HG02840 (cell line): Measurements from ENCODE around the gene HLCS.

Experiments
- ATAC-seq: cut with Tn5 transposase; IDR thresholded peaks from one replicate; pipeline ENCODE4 v1.9.1; 2021; ENCODE audit warnings: mild to moderate bottlenecking, moderate library complexity, moderate number of reproducible peaks; ENCODE audit not compliant: unreplicated experiment, low FRiP score

Gene HLCS

DNA sequence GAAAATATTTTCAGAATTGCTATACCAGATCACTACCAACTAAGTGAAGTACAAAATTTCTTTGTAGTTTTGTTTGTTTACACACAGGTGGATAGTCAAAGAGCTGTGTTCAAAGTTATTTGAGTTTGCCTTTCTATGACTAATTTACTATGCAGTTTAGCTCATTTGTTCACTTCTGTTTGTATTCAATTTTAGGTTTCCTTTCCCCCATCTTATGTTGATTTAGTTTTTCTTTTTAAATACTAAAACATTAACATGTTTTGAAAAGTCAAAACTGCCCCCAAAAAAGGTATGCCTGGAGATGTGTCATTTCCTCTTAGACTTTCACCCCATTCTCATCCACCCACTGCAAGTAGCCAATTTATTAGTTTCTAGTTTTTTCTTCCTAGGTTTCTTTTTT, 21.4 kb upstream of the HLCS start:
- no peak for ATAC-seq

DNA sequence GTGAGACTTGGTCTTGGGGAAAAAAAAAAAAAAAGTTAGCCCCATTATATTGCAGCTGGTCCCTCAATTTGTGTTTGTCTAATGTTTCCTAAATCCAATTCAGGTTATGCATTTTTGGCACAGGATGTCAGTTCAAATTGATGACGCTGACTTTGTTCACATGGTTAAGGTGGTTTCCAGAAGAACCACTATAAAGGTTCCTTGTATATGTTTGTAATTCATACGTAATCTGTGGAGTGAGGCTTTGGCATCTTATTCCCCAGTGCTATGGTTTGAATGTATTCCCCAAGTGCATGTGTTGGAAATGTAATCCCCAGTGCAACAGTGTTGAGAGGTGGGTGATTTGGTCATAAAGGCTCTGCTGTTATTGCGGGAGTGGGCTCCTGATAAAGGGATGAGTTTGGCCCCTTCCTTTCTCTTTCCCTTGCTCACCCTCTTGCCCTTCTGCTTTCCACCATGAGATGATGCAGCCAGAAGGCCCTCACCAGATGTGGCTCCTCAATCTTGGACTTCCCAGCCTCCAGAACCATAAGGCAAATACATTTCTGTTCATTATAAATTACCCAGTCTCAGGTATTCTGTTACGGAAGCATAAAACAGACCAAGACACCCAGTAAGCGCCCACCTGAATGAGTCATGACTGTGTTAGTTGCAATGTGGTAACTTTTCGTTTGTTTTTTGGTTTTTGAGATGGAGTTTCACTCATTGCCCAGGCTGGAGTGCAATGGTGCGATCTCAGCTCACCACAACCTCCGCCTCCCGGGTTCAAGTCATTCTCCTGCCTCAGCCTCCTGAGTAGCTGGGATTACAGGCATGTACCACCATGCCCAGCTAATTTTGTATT, 19.5 kb upstream of the HLCS start:
- ATAC-seq: no peak

DNA sequence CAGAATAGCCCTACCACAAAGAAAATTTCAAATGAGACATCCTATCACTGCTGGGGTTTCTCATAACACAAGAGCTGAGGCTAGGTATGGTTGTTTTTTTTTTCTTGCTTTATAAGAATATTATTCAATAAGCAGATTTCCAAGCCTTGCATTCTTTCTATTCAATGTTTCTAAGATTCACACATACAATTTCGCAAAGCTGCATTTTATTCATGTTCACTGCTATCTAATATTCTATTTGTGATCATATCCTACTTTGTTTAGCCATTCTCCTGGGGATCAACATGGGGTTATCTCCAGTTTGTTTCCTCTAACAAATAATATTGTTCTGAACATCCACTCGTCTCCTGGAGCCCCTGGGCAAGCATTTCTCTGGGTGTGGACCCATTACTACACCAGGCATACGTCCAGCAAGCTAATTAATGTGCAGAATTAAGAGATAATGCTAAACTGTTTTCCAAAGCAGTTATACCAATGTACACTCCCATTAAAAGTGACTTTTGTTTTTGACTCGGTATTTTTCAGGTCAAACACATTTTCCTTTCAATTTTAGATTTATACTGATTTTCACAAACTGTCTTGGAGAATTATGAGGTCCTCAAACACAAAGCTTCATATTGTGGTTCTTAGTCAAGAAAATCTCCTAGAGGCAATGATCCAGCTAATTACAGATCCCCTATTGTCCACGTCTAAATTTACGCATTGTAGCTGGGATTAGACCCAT, 15.7 kb upstream of the HLCS start:
- no peak for ATAC-seq

DNA sequence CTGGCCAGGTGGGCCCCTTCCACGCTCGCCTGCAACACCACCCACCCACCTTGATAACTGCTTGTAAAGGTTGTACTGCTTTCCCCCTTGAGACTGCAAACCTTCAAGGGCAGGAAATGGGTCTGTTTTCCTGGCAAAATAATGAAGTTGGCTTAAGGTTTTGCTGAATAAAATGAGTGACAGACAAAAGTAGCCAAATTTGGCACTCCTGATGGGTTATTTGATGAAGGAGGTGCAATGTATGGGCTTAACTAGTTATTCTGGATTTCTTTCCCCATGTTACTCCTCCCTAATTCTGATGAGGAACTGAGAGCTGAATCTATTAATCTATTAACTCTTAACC, 14.6 kb upstream of the HLCS start:
- ATAC-seq: no peak

DNA sequence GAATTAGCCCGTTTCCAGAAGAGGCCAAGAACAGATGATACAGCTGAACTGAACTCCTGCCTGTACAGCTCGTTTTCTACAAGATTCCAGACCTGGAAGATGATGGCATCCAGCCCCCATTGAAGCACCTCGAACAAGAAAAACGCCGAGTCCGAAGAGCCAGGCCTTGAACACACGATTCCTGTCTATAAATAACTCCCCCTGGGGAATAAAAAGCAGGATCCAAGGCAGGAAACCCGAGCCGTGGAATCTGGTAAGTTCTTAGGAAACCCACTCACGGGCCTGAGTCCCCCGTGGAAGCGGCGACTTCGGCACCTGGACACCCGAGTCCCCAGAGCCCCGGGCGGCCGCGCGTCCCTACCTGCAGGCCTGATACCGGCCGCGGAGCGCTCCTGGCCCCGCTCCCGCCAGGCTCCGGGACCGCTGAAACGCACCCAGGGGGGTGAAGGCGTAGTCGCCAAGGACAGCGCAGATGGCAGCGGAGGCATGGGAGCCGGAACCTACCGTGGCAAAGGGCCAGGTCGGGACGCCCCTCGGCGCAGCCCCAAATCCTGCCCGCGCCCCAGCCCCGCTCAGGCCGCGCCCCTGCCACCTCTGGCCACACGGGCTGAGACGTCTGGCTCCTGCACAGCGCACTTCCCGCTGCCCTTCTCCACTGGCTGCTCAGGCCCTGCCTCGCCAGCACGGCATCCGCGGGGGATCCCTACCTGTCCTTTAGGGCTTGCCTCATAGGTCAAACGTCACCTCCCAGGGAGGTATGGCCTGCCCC, 14.0 kb upstream of the HLCS start:
- ATAC-seq: no peak

DNA sequence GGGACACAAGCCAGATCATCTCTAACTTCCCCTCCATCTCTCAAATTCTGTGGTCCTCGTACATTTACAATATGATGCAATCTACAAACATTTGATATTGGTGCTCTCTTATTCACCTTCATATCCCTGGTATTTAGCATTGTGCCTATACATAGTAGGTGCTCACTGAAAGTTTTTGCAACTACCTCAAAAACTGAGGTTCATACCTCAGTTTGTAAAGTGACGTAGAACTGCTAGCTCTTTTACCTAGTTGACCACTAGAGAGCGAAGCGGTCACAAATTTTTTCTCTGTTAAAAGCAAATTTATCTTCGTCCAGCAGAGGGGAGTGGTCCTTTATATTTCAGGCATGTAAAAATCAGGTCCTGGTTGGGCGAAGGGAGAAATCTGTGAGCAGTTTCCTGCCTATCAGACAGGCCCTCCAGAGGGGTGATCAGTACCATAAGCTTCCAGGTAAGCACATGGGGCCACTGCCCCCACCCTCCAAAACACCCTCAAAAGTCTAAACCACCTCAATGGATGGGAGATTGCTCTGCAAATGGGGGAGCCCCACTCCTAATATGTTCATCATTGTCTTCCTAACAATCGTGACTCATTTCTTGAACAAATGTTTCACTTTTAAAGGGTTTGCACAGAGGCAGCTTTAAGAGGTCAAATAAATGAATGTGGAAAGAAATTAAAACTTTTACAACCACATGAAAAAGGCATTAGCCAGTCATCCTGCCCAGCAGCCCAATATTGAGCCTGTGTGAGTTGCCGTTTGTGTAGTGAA, 10.6 kb upstream of the HLCS start:
- no peak for ATAC-seq

DNA sequence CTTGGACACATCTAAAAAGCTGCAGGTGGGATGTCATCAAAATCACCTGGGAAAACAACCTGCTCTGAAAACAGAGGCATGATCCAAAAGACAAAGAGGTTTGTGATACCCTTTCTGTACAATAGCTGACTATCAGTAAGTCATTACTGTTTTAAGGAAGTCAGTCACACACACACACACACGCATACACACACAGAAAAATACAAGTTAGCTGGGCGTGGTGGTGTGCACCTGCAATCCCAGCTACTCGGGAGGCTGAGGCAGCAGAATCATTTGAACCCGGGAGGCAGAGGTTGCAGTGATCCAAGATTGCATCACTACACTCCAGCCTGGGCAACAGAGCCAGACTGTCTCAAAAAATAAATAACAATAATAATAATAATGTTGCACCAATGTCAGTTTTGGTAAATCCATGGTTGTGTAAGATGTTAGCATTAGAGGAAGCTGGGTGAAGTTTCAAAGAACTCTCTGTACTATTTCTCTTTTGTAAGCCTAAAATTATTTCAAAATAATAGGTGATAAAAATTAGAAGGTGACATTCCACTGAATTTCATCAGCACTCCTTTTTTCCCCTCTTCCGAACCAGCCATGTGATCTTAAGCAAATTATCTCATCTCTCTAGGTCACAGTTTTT, 9.9 kb upstream of the HLCS start:
- ATAC-seq: no peak

DNA sequence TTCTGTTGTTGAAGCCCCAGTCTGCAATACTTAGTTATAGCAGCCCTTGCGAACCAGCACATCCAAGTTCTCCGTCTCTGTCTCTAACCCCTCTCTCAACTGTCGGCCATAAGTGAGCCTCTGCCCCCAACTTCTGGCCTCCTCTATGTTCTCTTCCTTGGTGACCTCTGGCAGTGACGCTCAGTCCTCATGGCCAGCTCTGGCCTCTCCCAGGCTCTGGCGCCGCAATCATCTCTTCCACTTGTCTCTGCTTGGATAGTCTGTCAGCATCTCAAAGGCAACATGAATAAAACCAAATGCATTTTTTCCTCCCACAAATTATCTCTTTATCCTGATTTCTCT, 8.4 kb upstream of the HLCS start:
- ATAC-seq: no peak

DNA sequence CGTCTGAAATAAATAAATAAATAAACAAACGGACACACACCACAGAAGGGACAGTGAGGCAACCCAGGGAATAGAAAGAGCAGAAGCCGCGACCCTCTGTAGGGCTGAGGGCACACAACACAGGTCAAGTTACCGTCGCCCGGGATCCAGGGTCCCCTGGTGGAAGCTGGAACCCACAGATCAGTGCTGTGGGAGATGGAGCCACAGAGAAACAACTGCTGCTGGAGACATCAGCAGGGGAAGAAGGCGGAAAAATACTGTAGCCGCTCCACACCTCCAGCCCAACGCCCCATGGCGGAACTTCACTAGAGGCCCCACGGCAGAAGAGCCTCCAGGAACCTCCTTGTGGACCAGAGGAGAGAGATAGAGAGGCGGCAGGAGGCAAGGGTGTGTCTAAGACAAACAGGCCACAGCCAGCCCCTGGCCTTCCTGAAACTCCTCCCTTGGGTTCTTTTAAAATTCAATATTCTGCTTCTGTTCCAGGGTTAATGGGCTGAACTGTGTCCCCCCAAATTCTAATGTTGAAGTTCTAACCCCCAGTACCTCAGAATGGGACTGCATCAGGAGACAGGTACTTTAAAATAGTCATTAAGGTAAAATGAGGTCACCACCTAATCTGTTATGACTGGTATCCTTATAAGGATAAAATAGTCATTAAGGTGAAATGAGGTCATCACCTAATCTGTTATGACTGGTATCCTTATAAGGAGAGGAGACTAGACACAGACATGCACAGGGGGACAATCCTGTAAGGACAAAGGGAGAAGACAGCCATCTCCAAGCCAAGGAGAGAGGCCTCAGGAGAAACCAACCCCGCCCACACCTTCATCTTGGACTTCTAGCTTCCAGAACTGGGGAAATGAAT, 7.7 kb upstream of the HLCS start:
- no peak for ATAC-seq

DNA sequence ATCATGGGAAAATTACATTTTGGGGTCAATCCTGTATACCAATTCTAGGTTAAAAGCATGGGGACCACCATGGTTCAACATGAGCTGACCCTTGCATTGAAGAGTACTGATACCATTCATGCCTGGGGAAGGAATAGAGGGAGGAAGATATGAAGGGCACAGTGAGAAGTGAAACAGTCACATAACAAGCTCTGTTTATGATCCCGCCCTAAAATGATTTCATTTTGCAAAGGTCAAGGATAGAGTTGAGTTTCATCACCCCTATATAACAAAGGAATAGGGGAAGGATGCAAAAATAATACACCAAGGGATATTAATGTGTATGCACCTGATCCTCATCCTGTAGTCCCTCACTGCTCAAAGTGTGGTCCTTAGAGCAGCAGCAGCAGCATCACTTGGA, 2.5 kb upstream of the HLCS start:
- no peak for ATAC-seq

DNA sequence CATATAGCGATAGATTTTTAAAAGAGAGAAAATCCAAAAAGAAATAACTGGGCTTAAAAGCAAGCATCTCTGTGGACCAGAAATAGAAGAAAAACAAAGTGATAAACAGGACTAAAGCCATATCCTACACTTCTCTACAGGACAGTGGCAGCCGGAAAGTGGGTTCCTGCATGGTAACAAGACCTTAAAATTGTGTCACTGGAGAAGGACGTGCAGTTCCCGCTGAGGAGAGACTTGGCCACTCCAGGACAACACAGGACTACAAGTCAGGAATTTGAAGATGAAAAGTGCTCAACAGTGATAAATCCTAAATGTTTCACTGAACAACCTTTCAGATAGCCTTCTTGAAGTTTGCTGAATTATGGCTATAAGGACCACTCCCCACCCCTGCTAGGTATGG, 1.9 kb upstream of the HLCS start:
- ATAC-seq: no peak

DNA sequence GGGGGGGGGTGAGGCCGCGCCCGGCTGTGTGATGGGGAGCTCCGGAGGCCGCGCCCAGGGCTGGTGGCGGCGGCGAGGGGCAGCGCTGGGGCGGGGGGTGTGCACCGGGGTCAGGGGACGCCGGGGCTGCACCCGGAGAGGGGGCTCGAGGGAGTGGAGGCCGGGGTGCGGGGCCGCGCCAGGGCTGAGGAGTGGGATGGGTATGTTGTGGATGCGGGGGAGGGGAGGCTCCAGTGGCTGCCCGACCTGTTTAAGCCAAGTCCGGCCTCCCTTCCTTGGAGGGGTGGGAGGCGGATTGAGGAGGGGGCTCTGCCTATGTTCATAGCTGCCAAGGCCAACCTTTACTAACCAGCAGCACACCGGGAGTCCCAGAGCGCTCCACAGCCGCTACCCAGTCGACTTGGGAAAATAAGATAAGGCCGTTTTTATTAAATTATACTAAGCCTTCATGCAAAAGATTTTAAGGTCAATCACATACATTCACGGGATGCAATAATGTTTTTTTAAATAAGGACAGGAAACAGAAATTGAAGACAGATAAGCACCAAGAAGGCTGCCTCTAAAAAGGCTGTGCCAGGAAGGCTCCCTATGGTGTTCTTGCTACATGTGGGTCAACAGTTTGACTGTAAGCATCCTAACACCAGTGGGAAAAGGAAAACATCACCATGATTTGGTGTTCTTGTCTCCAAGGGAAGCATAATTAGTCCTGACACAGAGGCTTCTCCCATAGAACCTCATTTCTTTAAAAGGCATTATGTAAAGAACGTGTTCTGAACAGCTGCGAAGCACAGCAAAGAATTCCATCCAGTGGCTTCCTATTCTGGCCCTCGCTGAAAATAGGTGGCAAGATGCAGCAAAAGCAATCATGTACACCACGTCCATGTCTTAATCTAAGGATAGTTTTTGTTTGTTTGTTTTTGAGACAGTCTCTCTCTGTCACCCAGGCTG, 626 bp upstream of the HLCS start:
- peak; percentile 23 for ATAC-seq

DNA sequence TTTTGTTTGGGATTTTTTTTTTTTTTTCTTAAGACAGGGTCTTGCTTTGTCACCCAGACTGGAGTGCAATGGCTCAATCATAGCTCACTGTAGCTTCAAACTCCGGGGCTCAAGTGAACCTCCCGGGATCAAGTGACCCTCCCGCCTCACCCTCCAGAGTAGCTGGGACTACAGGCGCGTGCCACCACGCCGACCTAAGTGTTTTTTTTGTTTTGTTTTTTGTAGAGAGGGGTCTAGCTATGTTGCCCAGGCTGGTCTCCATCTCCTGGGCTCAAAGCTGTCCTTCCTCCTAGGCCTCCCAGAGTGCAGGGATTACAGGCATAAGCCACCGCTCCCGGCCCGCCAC, 776 bp downstream of the HLCS start:
- no peak for ATAC-seq

DNA sequence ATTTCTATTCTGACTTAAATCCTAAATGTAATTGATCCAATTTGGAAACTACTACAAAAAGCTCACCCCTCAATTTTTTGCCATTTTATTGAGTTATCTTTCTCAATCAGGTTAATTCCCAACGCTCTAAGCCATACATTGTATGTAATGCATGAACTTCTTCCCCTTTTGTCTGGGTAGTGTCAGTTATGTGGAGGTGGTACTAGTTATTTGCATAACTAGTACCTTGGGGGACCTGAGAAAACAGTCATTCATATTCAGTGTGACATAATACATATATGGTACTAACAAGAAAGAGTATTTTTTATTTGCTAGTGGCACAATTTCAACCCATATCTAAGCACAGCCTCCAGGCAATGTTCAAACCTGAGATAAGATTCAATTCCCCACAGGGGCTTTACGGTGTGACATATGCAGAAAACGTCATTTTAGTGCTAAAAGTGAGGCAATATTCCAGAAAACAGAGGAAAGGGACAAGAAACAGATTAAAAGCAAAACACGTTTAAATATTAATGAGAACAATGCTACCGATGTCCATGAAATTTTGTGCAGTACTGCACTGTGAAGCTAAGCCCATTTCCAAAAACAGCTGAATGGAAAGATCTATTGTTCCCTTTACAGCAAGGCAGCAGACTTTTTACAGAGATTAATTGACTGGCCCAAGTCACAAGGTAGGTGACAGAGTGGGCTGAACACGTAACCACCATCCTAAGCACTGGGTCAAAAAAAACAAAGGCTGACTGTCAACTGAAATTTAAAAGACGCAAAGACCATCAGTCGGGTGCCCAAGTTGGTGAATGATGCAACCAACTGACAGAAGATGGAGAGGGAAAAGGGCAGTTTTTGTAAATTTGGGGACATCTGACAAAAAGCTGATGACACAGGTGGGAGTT, 1.4 kb downstream of the HLCS start:
- ATAC-seq: no peak

DNA sequence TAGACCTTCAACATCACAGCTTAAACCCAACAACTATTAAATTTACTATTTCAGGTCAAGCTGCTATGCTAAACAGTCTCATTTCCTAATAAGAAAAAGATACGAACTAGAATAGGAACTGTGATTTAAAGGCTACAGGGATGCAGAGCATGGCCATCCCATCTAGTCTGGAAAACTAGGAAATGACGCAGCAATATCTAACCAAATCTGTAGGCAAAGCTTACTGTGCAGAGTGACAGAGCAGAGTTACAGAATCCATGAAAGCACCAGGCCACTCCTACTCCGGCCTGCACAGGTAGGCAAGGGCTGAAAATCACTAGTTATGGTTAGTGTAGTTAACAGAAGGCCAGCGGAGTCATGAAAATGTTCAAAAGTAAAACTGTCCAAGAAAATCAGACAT, 2.1 kb downstream of the HLCS start:
- ATAC-seq: no peak

DNA sequence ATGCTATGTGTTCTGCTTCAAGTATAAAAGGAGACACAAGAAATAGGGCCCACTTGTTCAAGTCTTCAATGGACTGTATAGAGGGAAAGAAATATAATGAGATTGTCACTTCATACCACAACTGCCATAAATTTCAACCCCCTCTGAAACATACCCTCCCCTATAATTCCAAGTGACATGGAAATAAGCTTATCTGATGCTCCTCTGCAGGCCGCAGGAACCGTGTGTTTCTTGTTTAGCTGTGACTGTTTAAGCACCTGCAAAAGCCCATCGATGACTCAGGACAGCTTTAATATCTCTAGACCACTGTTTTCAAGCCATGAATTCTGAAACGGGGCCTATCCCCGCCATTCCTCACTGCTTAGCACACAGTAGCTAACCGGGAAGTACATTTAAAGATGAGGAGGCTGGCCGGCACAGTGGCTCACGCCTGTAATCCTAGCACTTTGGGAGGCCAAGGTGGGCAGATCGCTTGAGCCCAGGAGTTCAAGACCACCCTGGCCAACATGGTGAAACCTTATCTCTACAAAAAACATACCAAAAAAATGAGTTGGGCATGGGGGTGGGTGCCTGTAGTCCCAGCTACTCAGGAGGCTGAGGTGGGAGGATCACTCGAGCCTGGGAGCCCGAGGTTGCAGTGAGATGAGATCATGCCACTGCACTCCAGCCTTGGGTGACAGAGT, 4.2 kb downstream of the HLCS start:
- no peak for ATAC-seq
